Measurements from ENCODE around the gene REG3A. TPM values are rescaled to one million over a fixed set of nuclear protein-coding genes. Genes with fewer than 3 reads are reported as not detected.

Gene REG3A
- 1 to 10 TPM in 1 of 2 donors, not detected in 1; 1.5 TPM for polyA plus RNA-seq

DNA sequence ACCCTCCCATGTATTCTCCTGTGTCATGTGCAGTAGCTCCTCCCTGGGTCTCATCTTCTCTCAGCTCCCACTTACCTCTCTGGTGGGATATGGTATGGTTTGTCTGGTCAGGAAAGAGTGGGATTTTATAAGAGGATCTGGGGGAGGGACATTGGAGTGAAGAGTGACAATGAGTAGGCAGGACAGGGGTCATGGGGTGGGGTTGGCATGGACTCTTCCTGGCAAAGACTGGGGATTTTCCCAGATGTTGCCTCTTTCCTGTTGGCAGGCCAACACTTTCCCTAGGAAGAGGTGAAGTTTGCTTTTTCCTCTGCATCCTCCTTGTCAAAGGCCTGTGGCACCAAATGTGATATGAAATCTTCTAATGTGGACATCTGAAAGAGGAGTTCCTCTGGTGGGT, at the start of gene REG3A:
REG3A (minus strand) TSS at position 101 of the 400 bp plus-strand sequence. CDS start 348 bp downstream, outside the sequence.
- H3K27ac ChIP-seq (ENCODE audit: low read depth in 2 of 2, low read length in 1 of 2) = no peak within 1 kb of the TSS
- no peaks in the 10 kb centered on the region for H3K27me3 ChIP-seq (ENCODE audit: control insufficient read depth in 1 of 2, insufficient read depth in 2 of 2, low read length in 2 of 2)
- no peak within 1 kb of the TSS for H3K4me3 ChIP-seq (ENCODE audit: low read depth in 1 of 2, low read length in 2 of 2)
- peaks cover 6 to 15% of the 10 kb centered on the region in 2 donors for H3K9me3 ChIP-seq (ENCODE audit: control insufficient read depth in 2 of 2, insufficient read depth in 1 of 2, low read depth in 1 of 2, low read length in 1 of 2)
- no peaks in the 10 kb centered on the region for H3K4me1 ChIP-seq (ENCODE audit: control insufficient read depth in 2 of 2, insufficient read depth in 2 of 2, low read length in 1 of 2)
- no peaks in the 10 kb centered on the region for H3K36me3 ChIP-seq (ENCODE audit: control insufficient read depth in 2 of 2, insufficient read depth in 2 of 2, low read length in 1 of 2)

DNA sequence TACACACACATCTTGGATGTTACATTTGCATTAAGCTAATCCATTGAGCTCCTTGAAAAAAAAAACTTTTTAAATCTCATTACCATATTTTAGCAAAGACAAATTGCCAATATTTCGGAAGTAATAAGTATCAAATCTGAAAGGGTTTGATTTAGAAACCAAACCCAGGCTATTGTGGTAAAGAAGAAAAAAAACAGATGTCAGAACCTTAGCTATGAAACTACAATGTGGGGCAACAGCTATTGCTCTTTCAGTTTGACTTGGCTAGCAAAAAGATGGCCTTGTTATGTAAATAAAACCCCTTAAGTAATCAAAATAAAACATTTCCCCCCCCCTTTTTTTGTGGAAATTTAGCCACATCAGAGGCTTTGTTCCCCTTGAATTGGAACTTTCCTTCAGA, 41.2 kb upstream of the REG3A start:
- WGBS, 2 donors = 68% methylated on average over 1 of the region's 1 CpG
- H3K9me3 ChIP-seq (ENCODE audit: control insufficient read depth in 2 of 2, insufficient read depth in 1 of 2, low read depth in 1 of 2, low read length in 1 of 2) = no peaks in the 10 kb centered on the region

DNA sequence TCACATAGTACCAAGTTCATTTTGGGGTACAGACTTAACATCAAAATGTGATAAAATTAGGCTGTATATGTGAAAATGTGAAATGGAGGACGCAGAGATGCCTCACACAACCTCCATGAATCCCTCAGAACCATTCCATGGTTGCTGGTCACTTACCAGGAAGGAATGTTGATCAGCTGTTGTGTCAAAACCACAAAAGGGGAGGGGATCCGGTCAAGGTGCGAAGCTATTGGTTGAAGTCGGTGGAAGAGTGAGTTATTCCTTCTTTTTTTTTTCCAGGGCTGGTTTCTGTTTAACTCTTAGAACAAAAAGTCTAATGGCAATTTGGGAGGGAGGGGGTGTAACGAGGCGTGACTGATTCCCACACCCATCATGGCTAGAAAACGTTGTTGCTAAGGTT, 32.3 kb upstream of the REG3A start:
- 73 to 77% methylated on average over 7 of the region's 7 CpGs for WGBS, 2 donors
- Histone ChIP-seq H3K4me3 (ENCODE audit: low read depth in 1 of 2, low read length in 2 of 2) (no peak overlapping the region), H3K9me3 (ENCODE audit: control insufficient read depth in 2 of 2, insufficient read depth in 1 of 2, low read depth in 1 of 2, low read length in 1 of 2) (no peaks in the 10 kb centered on the region), H3K27ac (ENCODE audit: low read depth in 2 of 2, low read length in 1 of 2) (no peak overlapping the region), H3K36me3 (ENCODE audit: control insufficient read depth in 2 of 2, insufficient read depth in 2 of 2, low read length in 1 of 2) (no peaks in the 10 kb centered on the region), H3K27me3 (ENCODE audit: control insufficient read depth in 1 of 2, insufficient read depth in 2 of 2, low read length in 2 of 2) (no peaks in the 10 kb centered on the region), H3K4me1 (ENCODE audit: control insufficient read depth in 2 of 2, insufficient read depth in 2 of 2, low read length in 1 of 2) (no peaks in the 10 kb centered on the region)

More for the DNA sequence above, 41.2 kb upstream of the REG3A start:
- H3K4me1 ChIP-seq (ENCODE audit: control insufficient read depth in 2 of 2, insufficient read depth in 2 of 2, low read length in 1 of 2) = no peaks in the 10 kb centered on the region
- no peak overlapping the region for H3K4me3 ChIP-seq (ENCODE audit: low read depth in 1 of 2, low read length in 2 of 2)
- H3K27ac ChIP-seq (ENCODE audit: low read depth in 2 of 2, low read length in 1 of 2) = no peak overlapping the region
- no peaks in the 10 kb centered on the region for H3K36me3 ChIP-seq (ENCODE audit: control insufficient read depth in 2 of 2, insufficient read depth in 2 of 2, low read length in 1 of 2)
- H3K27me3 ChIP-seq (ENCODE audit: control insufficient read depth in 1 of 2, insufficient read depth in 2 of 2, low read length in 2 of 2) = no peaks in the 10 kb centered on the region

DNA sequence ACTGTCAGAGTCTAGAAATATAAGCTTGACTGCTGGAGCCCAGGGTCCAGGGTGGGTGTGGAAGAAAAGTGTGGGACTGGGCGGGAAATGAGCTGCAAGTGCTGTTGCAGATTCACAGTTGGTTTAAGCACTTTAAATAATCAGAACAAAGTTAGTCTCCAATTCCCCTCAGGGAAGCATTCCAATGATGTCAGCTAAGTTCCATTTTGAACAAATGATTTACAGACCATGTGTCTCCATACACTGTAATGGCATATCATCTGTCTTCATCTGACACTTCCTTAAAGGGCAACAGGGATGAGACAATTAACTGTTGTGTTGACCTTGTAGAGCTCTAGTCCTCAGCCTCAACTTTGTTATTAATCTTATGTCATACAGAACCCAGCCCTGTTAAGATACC, 31.5 kb upstream of the REG3A start:
- no peaks in the 10 kb centered on the region for H3K4me1 ChIP-seq (ENCODE audit: control insufficient read depth in 2 of 2, insufficient read depth in 2 of 2, low read length in 1 of 2)
- H3K27me3 ChIP-seq (ENCODE audit: control insufficient read depth in 1 of 2, insufficient read depth in 2 of 2, low read length in 2 of 2) = no peaks in the 10 kb centered on the region
- H3K36me3 ChIP-seq (ENCODE audit: control insufficient read depth in 2 of 2, insufficient read depth in 2 of 2, low read length in 1 of 2) = no peaks in the 10 kb centered on the region
- H3K4me3 ChIP-seq (ENCODE audit: low read depth in 1 of 2, low read length in 2 of 2) = no peak overlapping the region
- H3K9me3 ChIP-seq (ENCODE audit: control insufficient read depth in 2 of 2, insufficient read depth in 1 of 2, low read depth in 1 of 2, low read length in 1 of 2) = no peaks in the 10 kb centered on the region
- 68 to 75% methylated on average over 1 of the region's 1 CpG for WGBS, 2 donors
- H3K27ac ChIP-seq (ENCODE audit: low read depth in 2 of 2, low read length in 1 of 2) = no peak overlapping the region

DNA sequence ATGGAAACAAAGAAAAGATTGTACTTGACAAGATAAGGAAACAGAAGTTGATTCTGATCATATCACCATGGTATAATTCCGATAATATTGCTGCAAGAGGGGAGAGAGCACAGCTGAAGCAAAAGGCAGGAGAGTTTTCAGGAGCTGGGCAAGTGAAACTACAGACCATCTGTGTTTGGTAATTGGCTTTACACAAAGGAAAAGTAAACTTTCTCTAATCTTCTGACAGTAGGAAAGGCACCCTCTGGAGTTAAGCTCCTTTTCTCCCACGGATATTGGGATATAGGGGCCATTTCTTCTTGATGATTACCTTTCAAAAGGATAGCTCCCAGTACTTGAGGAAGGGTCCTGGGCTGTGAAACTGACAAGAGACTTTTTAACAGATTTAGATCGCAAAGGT, 29.9 kb upstream of the REG3A start:
- WGBS, 2 donors = 31 to 38% methylated on average over 3 of the region's 3 CpGs

DNA sequence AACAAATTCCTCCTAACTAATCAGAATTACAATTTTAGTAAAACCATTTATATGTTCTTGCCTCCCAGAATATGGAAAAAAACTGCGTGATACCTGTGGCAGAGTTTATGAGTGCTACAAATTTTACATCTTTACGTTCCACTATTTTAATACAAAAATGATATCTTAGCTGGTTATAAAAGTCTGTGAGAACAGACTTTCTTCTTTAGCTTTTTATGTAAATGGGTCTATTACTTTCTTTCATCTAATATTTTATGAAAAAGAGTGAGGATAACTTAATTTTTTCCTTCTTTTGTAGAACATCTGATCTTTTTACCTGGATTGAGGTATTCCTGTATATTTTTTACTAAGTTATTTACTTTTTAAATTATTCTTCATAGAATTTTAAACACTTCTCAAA, 22.1 kb upstream of the REG3A start:
- WGBS, 2 donors = 90 to 94% methylated on average over 2 of the region's 2 CpGs
- Histone ChIP-seq H3K36me3 (ENCODE audit: control insufficient read depth in 2 of 2, insufficient read depth in 2 of 2, low read length in 1 of 2) (no peaks in the 10 kb centered on the region), H3K4me1 (ENCODE audit: control insufficient read depth in 2 of 2, insufficient read depth in 2 of 2, low read length in 1 of 2) (no peaks in the 10 kb centered on the region), H3K27ac (ENCODE audit: low read depth in 2 of 2, low read length in 1 of 2) (no peak overlapping the region), H3K4me3 (ENCODE audit: low read depth in 1 of 2, low read length in 2 of 2) (no peak overlapping the region), H3K9me3 (ENCODE audit: control insufficient read depth in 2 of 2, insufficient read depth in 1 of 2, low read depth in 1 of 2, low read length in 1 of 2) (peaks cover 0 to 2% of the 10 kb centered on the region in 2 donors), H3K27me3 (ENCODE audit: control insufficient read depth in 1 of 2, insufficient read depth in 2 of 2, low read length in 2 of 2) (no peaks in the 10 kb centered on the region)

More for the DNA sequence above, 29.9 kb upstream of the REG3A start:
- H3K27me3 ChIP-seq (ENCODE audit: control insufficient read depth in 1 of 2, insufficient read depth in 2 of 2, low read length in 2 of 2) = no peaks in the 10 kb centered on the region
- H3K27ac ChIP-seq (ENCODE audit: low read depth in 2 of 2, low read length in 1 of 2) = no peak overlapping the region
- H3K9me3 ChIP-seq (ENCODE audit: control insufficient read depth in 2 of 2, insufficient read depth in 1 of 2, low read depth in 1 of 2, low read length in 1 of 2) = no peaks in the 10 kb centered on the region
- H3K4me1 ChIP-seq (ENCODE audit: control insufficient read depth in 2 of 2, insufficient read depth in 2 of 2, low read length in 1 of 2) = no peaks in the 10 kb centered on the region
- no peak overlapping the region for H3K4me3 ChIP-seq (ENCODE audit: low read depth in 1 of 2, low read length in 2 of 2)
- H3K36me3 ChIP-seq (ENCODE audit: control insufficient read depth in 2 of 2, insufficient read depth in 2 of 2, low read length in 1 of 2) = no peaks in the 10 kb centered on the region

DNA sequence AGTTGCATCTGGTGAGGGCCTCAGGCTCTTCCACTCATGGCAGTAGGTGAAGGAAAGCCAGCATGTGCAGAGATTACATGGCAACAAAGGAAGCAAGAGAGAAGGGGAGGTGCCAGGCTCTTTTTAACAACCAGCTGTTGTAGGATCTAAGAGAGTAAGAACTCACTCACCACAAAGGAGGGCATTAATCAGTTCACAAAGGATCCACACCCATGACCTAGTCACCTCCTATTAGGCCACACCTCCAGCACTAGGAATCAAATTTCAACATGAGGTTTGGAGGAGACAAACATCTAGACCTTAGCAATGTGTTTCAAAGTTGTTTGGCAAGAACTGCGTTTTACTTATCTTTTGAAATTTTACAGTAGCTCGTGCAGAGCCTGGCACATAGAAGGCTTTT, 20.5 kb upstream of the REG3A start:
- Histone ChIP-seq H3K27ac (ENCODE audit: low read depth in 2 of 2, low read length in 1 of 2) (no peak overlapping the region), H3K36me3 (ENCODE audit: control insufficient read depth in 2 of 2, insufficient read depth in 2 of 2, low read length in 1 of 2) (no peaks in the 10 kb centered on the region), H3K27me3 (ENCODE audit: control insufficient read depth in 1 of 2, insufficient read depth in 2 of 2, low read length in 2 of 2) (no peaks in the 10 kb centered on the region), H3K4me3 (ENCODE audit: low read depth in 1 of 2, low read length in 2 of 2) (no peak overlapping the region), H3K9me3 (ENCODE audit: control insufficient read depth in 2 of 2, insufficient read depth in 1 of 2, low read depth in 1 of 2, low read length in 1 of 2) (peaks cover 0 to 2% of the 10 kb centered on the region in 2 donors), H3K4me1 (ENCODE audit: control insufficient read depth in 2 of 2, insufficient read depth in 2 of 2, low read length in 1 of 2) (no peaks in the 10 kb centered on the region)
- 65 to 77% methylated on average over 2 of the region's 2 CpGs for WGBS, 2 donors

DNA sequence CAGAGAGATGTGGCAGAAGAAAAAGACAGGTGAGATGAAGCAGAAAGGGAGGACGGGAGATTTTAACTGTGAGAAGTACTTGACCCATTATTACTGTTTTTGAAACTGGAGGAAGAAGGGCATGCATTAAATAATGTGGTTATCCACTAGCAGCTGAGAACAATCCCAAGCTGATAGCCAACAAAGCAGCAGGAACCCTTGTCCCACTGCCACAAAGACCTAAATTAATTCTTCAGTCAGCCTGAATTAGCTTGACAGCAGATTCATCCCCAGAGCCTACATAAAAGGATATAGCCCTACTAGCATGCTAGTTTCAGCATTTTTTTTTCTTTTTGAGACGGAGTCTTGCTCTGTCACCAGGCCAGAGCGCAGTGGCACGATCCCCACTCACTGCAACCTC, 19.5 kb upstream of the REG3A start:
- H3K36me3 ChIP-seq (ENCODE audit: control insufficient read depth in 2 of 2, insufficient read depth in 2 of 2, low read length in 1 of 2) = no peaks in the 10 kb centered on the region
- H3K4me1 ChIP-seq (ENCODE audit: control insufficient read depth in 2 of 2, insufficient read depth in 2 of 2, low read length in 1 of 2) = no peaks in the 10 kb centered on the region
- H3K27me3 ChIP-seq (ENCODE audit: control insufficient read depth in 1 of 2, insufficient read depth in 2 of 2, low read length in 2 of 2) = no peaks in the 10 kb centered on the region
- H3K4me3 ChIP-seq (ENCODE audit: low read depth in 1 of 2, low read length in 2 of 2) = no peak overlapping the region
- peaks cover 0 to 2% of the 10 kb centered on the region in 2 donors for H3K9me3 ChIP-seq (ENCODE audit: control insufficient read depth in 2 of 2, insufficient read depth in 1 of 2, low read depth in 1 of 2, low read length in 1 of 2)
- 80 to 81% methylated on average over 4 of the region's 4 CpGs for WGBS, 2 donors
- H3K27ac ChIP-seq (ENCODE audit: low read depth in 2 of 2, low read length in 1 of 2) = no peak overlapping the region

DNA sequence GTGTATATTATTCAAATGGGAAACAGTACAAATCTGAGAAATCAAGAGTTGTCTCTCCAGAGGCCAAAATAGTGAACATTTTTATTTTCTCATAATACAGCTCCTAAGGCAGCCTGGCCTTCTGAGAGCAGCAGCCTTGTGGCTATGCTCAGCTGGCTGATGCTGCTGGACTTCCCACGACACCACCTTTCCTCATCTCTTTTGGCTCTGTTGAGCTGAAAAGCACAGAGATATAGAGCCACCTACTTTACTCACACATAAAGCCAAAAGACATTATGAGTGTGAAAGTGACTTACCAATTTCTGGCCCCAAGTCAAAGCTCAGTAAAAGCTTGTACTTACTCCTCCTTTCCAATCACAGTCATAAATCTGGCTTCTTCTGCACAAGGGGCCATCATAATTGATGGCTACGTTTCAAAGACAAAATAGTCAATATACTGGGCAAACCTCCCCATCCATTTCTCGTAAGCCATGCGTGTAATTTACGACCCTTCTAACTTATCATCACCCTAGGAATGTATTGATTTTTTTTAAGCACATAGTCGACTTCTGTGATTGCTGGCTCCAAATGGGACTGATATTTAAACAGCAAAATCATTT, 18.6 kb upstream of the REG3A start:
- no peak overlapping the region for H3K27ac ChIP-seq (ENCODE audit: low read depth in 2 of 2, low read length in 1 of 2)
- H3K9me3 ChIP-seq (ENCODE audit: control insufficient read depth in 2 of 2, insufficient read depth in 1 of 2, low read depth in 1 of 2, low read length in 1 of 2) = peaks cover 0 to 2% of the 10 kb centered on the region in 2 donors
- no peak overlapping the region for H3K4me3 ChIP-seq (ENCODE audit: low read depth in 1 of 2, low read length in 2 of 2)
- H3K36me3 ChIP-seq (ENCODE audit: control insufficient read depth in 2 of 2, insufficient read depth in 2 of 2, low read length in 1 of 2) = no peaks in the 10 kb centered on the region
- 43 to 59% methylated on average over 6 of the region's 6 CpGs for WGBS, 2 donors
- no peaks in the 10 kb centered on the region for H3K27me3 ChIP-seq (ENCODE audit: control insufficient read depth in 1 of 2, insufficient read depth in 2 of 2, low read length in 2 of 2)
- H3K4me1 ChIP-seq (ENCODE audit: control insufficient read depth in 2 of 2, insufficient read depth in 2 of 2, low read length in 1 of 2) = no peaks in the 10 kb centered on the region

DNA sequence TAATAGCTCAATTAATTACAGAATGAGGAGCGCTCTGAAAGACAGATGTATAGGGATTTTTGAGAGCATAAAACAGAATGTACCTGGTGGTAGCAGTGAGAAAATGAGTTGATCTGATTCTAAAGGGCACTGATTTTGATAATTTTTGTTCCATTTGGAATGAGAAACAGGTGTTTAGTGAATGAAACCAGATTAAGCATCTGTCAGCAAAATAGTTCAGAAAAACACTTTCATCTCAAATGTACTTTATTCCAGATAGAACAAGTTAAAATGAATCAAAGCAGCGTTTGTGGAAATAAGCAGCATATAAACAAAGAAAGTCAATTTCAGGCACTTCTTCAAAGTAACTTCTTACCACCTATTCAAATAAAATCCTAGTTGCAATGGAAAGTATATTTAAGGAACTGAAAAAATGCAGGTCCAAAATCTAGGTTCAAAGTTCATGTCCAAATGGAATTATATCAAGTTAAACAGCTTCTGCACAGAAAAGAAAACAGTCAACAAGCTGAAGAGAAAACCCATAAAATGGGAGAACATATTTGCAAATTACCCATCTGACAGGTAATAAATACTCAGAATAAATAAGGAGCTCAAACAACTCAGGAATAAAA, 11.9 kb upstream of the REG3A start:
- H3K9me3 ChIP-seq (ENCODE audit: control insufficient read depth in 2 of 2, insufficient read depth in 1 of 2, low read depth in 1 of 2, low read length in 1 of 2) = peaks cover 0 to 8% of the 10 kb centered on the region in 2 donors
- H3K36me3 ChIP-seq (ENCODE audit: control insufficient read depth in 2 of 2, insufficient read depth in 2 of 2, low read length in 1 of 2) = no peaks in the 10 kb centered on the region
- no peaks in the 10 kb centered on the region for H3K4me1 ChIP-seq (ENCODE audit: control insufficient read depth in 2 of 2, insufficient read depth in 2 of 2, low read length in 1 of 2)
- H3K4me3 ChIP-seq (ENCODE audit: low read depth in 1 of 2, low read length in 2 of 2) = no peak overlapping the region
- no peaks in the 10 kb centered on the region for H3K27me3 ChIP-seq (ENCODE audit: control insufficient read depth in 1 of 2, insufficient read depth in 2 of 2, low read length in 2 of 2)
- no peak overlapping the region for H3K27ac ChIP-seq (ENCODE audit: low read depth in 2 of 2, low read length in 1 of 2)
- 68 to 71% methylated on average over 2 of the region's 2 CpGs for whole genome bisulfite sequencing, 2 donors
